ENCODE results near the gene FAM184B.

The FAM184B gene

GRCh38 chr4:17773135-17773698 is 8.2 kb downstream of the FAM184B start:
- DNase-seq (ENCODE audit: low read depth): no peak

GRCh38 chr4:17771284-17771908 is 10.0 kb downstream of the FAM184B start:
- DNase-seq (ENCODE audit: low read depth): no peak

- no peak for DNase-seq (ENCODE audit: low read depth)
Observed at GRCh38 chr4:17770845-17771244, 10.6 kb downstream of the FAM184B start.

DNA sequence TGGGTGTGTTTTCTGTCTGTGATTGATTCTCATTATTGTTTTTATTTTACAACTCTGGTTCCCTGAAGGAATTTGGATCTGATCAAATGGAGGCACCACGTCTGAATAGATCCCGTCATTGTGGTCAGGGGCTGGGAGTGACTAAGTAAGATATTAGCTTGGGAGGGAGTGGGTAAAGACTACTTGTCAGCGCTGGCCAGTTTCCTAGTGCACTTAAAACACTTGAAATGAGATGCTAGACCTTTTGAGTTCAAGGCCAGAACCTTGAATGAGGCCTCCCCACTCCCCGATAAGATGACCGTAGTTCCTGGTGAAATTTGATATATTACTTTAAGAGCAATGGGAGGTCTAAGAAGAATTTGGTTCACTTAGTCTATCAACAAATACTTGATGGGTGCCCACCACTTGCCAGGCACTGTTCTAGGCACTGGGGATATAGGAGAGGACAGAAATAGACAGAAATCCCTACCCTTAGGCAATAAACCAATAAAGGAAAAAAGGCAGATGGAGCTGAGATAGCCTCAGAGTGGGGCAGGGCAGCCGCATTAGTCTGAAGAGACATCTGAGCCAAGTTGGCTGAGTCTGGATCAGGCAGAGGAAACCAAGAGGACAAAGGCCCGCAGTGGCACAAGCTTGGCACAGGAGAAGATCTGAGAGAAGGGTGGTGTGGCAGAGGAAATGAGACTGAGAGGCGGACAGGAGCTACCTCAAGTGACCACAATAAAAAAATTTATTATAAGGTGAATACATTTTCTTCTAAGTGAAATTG is 11.8 kb downstream of the FAM184B start:
- no peak for DNase-seq (ENCODE audit: low read depth)

- no peak for DNase-seq (ENCODE audit: low read depth)
Observed at GRCh38 chr4:17766826-17767458, 14.5 kb downstream of the FAM184B start.

- no peak for DNase-seq (ENCODE audit: low read depth)
Observed at GRCh38 chr4:17765514-17766286, 15.7 kb downstream of the FAM184B start.

GRCh38 chr4:17763931-17764330 is 17.5 kb downstream of the FAM184B start:
- no peak for DNase-seq (ENCODE audit: low read depth)

DNA sequence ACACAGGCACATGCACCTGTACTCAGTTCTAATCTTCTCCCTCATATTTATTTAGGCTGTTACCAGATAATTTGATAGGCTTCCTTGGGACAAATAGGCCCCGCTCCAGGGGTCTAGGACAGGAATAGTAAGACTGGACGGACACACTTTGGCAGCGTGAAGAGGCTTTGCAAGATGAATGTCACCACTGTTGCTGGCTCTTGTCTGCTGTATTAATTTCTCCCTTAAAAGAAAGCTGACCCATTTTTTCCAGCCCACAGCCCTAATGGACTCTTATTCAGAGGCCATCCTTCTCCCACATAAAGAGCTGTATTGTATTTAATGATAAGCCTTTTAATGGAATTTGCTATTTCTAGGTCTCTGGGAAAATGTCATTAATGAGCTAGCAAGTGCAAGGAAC is 18.0 kb downstream of the FAM184B start:
- DNase-seq (ENCODE audit: low read depth): no peak

GRCh38 chr4:17762726-17763125 is 18.7 kb downstream of the FAM184B start:
- no peak for DNase-seq (ENCODE audit: low read depth)

GRCh38 chr4:17761062-17761461 is 20.4 kb downstream of the FAM184B start:
- DNase-seq (ENCODE audit: low read depth): no peak

- DNase-seq (ENCODE audit: low read depth): no peak
Observed at GRCh38 chr4:17760626-17761025, 20.8 kb downstream of the FAM184B start.

DNA sequence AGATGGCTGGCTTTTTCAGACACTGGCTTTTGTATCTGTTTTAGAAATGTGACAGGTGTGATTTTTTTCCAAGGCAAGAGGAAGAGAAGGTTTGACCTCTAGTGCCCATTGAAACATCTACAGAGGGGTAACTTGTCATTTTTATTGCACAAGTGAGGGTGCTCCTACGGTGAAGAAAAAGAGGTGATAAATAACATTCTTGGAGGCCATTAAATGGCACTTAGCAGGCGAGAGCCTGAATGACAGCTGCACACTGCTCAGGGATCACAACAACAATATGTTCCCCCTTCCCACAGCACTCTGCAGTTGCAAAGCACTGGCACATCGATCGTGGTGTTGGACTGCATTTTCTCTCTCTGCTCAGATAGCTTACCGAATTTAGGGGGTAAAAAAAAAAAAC is 22.9 kb downstream of the FAM184B start:
- no peak for DNase-seq (ENCODE audit: low read depth)

- DNase-seq (ENCODE audit: low read depth): no peak
Observed at GRCh38 chr4:17757621-17758020, 23.8 kb downstream of the FAM184B start.

GRCh38 chr4:17753646-17754045 is 27.8 kb downstream of the FAM184B start:
- no peak for DNase-seq (ENCODE audit: low read depth)

GRCh38 chr4:17740702-17741101 is 40.7 kb downstream of the FAM184B start:
- DNase-seq (ENCODE audit: low read depth): no peak

- DNase-seq (ENCODE audit: low read depth): no peak
Observed at GRCh38 chr4:17736484-17736883, 44.9 kb downstream of the FAM184B start.

GRCh38 chr4:17726911-17727310 is 54.5 kb downstream of the FAM184B start:
- DNase-seq (ENCODE audit: low read depth): no peak

- DNase-seq (ENCODE audit: low read depth): no peak
Observed at GRCh38 chr4:17723648-17724047, 57.8 kb downstream of the FAM184B start.

DNA sequence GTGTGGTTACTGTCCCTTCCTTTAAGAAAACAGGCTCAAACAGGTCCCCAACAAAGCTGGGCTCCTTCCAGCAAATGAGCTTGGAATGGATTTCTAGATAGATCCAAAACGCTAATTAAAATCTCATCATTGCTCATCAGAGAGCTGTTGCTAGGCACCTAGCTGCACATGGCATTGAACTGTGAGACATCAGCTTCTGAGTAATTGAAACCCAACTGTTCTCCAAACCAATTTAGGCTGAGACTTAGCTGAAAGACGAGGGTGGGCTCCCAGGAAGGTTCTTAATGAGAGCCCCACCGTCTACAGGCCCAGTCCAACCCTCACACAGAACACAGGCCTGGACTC is 59.1 kb downstream of the FAM184B start:
- DNase-seq (ENCODE audit: low read depth): no peak

- DNase-seq (ENCODE audit: low read depth): no peak
Observed at GRCh38 chr4:17721496-17722355, 59.7 kb downstream of the FAM184B start.

GRCh38 chr4:17719106-17719505 is 62.3 kb downstream of the FAM184B start:
- DNase-seq (ENCODE audit: low read depth): no peak
